CD4-positive, alpha-beta T cell (primary cell): ENCODE data around the gene RHOJ. TPM values are rescaled to one million over a fixed set of nuclear protein-coding genes. Genes with fewer than 3 reads are reported as not detected.

Source experiments
- ATAC-seq: fragments of 200-7000 bp; cut with Tn5 transposase; one replicate; pipeline ENCODE4 v1.10.0; 2022; ENCODE audit warnings: mild to moderate bottlenecking; ENCODE audit not compliant: poor library complexity
- CTCF ChIA-PET: fragments of 350-600 bp; sonication (Branson Sonifier 250); formaldehyde crosslinking; loops from one replicate; lab custom pipeline; 2021; ENCODE audit warnings: antibody characterized with exemption, inconsistent platforms; lab: Charles Lee
- POLR2A ChIA-PET: fragments of 350-600 bp; sonication (Branson Sonifier 250); formaldehyde crosslinking; loops from one replicate; lab custom pipeline; 2021; ENCODE audit warnings: antibody characterized with exemption, inconsistent platforms; lab: Charles Lee
- DNase-seq, 14 experiments: peaks; one replicate each; pipeline ENCODE4 v3.0.0-alpha.2; 2013 to 2020; ENCODE audit warnings: mixed read lengths in 2 of 14
- H3K27ac ChIP-seq, 2 donors: one replicate each; pipeline versions ENCODE4 v1.5.1 to v1.7.0; 2013; ENCODE audit warnings: low read length in 2 of 2, low read depth in 1 of 2, mild to moderate bottlenecking in 1 of 2
- H3K27me3 ChIP-seq, 2 experiments: 1 replicate in 1 of 2; 2 replicates in 1 of 2; pipeline versions ENCODE4 v1.6.1 to v1.7.0; 2013; ENCODE audit warnings: low read length in 2 of 2, control low read depth in 1 of 2, mild to moderate bottlenecking in 1 of 2, moderate library complexity in 1 of 2; ENCODE audit not compliant: insufficient read depth in 2 of 2, control insufficient read depth in 1 of 2
- H3K36me3 ChIP-seq: one replicate; pipeline ENCODE4 v1.6.1; 2013; ENCODE audit warnings: low read length, control low read depth; ENCODE audit not compliant: insufficient read depth
- H3K4me1 ChIP-seq: one replicate; pipeline ENCODE4 v1.6.1; 2013; ENCODE audit warnings: low read length, control low read depth; ENCODE audit not compliant: insufficient read depth
- H3K4me3 ChIP-seq: one replicate; pipeline ENCODE4 v1.5.1; 2013; ENCODE audit warnings: mild to moderate bottlenecking, low read length, moderate library complexity
- H3K9me3 ChIP-seq, 2 experiments: 1 replicate in 1 of 2; 2 replicates in 1 of 2; pipeline versions ENCODE4 v1.6.1 to v1.7.0; 2013; ENCODE audit warnings: low read length in 2 of 2, mild to moderate bottlenecking in 2 of 2, control low read depth in 1 of 2, moderate library complexity in 1 of 2; ENCODE audit not compliant: control insufficient read depth in 1 of 2, insufficient read depth in 1 of 2
- H3K27ac Mint-ChIP-seq: one replicate; pipeline ENCODE4 v1.8.0; 2020; ENCODE audit warnings: mixed read lengths
- H3K27me3 Mint-ChIP-seq: one replicate; pipeline ENCODE4 v1.8.0; 2021; ENCODE audit warnings: mixed read lengths
- H3K36me3 Mint-ChIP-seq: one replicate; pipeline ENCODE4 v1.8.0; 2021; ENCODE audit warnings: low read depth, mixed read lengths
- H3K4me1 Mint-ChIP-seq: one replicate; pipeline ENCODE4 v1.8.0; 2021; ENCODE audit warnings: low read depth, mixed read lengths
- H3K4me3 Mint-ChIP-seq: one replicate; pipeline ENCODE4 v1.8.0; 2020; ENCODE audit warnings: mild to moderate bottlenecking, mixed read lengths
- H3K9me3 Mint-ChIP-seq: one replicate; pipeline ENCODE4 v1.8.0; 2020; ENCODE audit warnings: mixed read lengths
- intact Hi-C, 2 experiments: fragments of 100-400 bp; cut with DNase I in 1 of 2; cut with micrococcal nuclease in 1 of 2; formaldehyde crosslinking; loops; one replicate each; pipeline versions ENCODE4 v1.15.1 to v1.9.0; 2023 to 2025; cut with DNase I, micrococcal nuclease
- total RNA-seq, 174 experiments: library from RNA in 2 of 174; stranded (reverse) in 2 of 174; gene quantifications; one replicate each; pipeline ENCODE4 v1.2.3 and lab custom pipeline; 2021 to 2026
- TF ChIP-seq, protein P1 (sequence below): fragments of 200-600 bp; IDR thresholded peaks from one replicate; pipeline ENCODE4 v1.8.0; 2022; ENCODE audit warnings: antibody characterized with exemption, mild to moderate bottlenecking

RHOJ gene
- total RNA-seq, 2 experiments from 2014 or later = not detected

DNA sequence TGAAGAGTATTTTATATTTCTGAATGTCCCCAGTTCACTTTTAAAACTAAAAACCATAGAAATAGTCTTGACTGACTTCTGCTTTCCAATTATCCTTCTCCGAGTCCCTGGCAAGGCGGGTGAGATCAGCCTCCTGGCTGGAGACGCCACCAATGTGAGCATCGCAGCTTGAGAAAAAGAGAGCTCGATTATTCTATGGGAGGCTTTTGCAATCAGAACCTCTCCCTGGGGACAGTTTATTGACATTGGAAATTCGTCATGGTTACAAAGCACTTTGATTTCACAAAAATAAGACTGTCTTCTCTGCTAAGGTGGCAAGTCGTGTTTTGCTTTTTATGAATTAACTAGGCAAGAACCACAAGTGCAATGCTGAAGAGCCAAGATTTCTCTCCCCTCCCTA lies 138.1 kb downstream of the RHOJ start:
- ATAC-seq (no peak), DNase-seq (no peak)
- Mint-ChIP-seq H3K27ac (no peak overlapping the region), H3K36me3 (no peaks in the 10 kb centered on the region), H3K4me3 (no peak overlapping the region), H3K4me1 (no peaks in the 10 kb centered on the region), H3K9me3 (peaks cover 2% of the 10 kb centered on the region), H3K27me3 (peaks cover 52% of the 10 kb centered on the region)
- intact Hi-C loops = no loop called here
- Histone ChIP-seq H3K36me3 (no peaks in the 10 kb centered on the region), H3K27ac (no peak overlapping the region), H3K9me3 (no peaks in the 10 kb centered on the region), H3K4me3 (no peak overlapping the region), H3K4me1 (no peaks in the 10 kb centered on the region), H3K27me3 (peaks cover 0 to 9% of the 10 kb centered on the region in 2 experiments)
- TF ChIP-seq, protein P1, sequence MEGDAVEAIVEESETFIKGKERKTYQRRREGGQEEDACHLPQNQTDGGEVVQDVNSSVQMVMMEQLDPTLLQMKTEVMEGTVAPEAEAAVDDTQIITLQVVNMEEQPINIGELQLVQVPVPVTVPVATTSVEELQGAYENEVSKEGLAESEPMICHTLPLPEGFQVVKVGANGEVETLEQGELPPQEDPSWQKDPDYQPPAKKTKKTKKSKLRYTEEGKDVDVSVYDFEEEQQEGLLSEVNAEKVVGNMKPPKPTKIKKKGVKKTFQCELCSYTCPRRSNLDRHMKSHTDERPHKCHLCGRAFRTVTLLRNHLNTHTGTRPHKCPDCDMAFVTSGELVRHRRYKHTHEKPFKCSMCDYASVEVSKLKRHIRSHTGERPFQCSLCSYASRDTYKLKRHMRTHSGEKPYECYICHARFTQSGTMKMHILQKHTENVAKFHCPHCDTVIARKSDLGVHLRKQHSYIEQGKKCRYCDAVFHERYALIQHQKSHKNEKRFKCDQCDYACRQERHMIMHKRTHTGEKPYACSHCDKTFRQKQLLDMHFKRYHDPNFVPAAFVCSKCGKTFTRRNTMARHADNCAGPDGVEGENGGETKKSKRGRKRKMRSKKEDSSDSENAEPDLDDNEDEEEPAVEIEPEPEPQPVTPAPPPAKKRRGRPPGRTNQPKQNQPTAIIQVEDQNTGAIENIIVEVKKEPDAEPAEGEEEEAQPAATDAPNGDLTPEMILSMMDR = no peak
- POLR2A ChIA-PET = no interaction called here
- CTCF ChIA-PET = no interaction called here

Other genes with a start within 250 kb of the RHOJ start
- gene KCNH5, start 159.0 kb upstream of the RHOJ start, total RNA-seq = not detected
- gene GPHB5, start 114.5 kb downstream of the RHOJ start, total RNA-seq = not detected